Lower leg skin (tissue), 4 donors: Measurements from ENCODE around the gene MAP6D1. TPM values are rescaled to one million over a fixed set of nuclear protein-coding genes. Genes with fewer than 3 reads are reported as not detected.

Experiments
- DNase-seq, 2 donors: peaks; one replicate each; pipeline ENCODE4 v3.0.0-alpha.2; 2019; ENCODE audit warnings: low spot score in 2 of 2
- H3K4me3 ChIP-seq: fragments of 200-600 bp; sonication (generic); 2 replicates; pipeline ENCODE4 v1.5.1; 2017; ENCODE audit warnings: mild to moderate bottlenecking, low read depth; ENCODE audit not compliant: poor library complexity, severe bottlenecking
- CTCF ChIP-seq, 3 donors: fragments of 450-650 bp; IDR thresholded peaks; one replicate each; pipeline ENCODE4 v1.5.1; 2016; ENCODE audit warnings: antibody characterized with exemption in 3 of 3, mild to moderate bottlenecking in 3 of 3, moderate library complexity in 2 of 3
- POLR2A ChIP-seq, 2 donors: fragments of 450-650 bp; IDR thresholded peaks; one replicate each; pipeline ENCODE4 v1.6.1; 2016 to 2017; ENCODE audit warnings: antibody characterized with exemption in 2 of 2, mild to moderate bottlenecking in 1 of 2, moderate library complexity in 1 of 2
- WGBS, 2 donors: methylation state at CpG; one replicate each; pipeline ENCODE4 v1.1.5; 2018; 5-methylcytosine and 5-hydroxymethylcytosine counted together
- intact Hi-C: fragments of 100-400 bp; cut with DNase I; formaldehyde crosslinking; loops from one replicate; pipeline ENCODE4 v1.15.0; 2023; ENCODE audit warnings: low total_unique reads
- total RNA-seq, 4 donors: library from RNA; depleted of rRNA; stranded (reverse); fragments of >200 nt; gene quantifications; one replicate each; pipeline ENCODE4 v1.1.0, GENCODE V29; 2016

The MAP6D1 gene
- total RNA-seq, 4 donors from 2014 or later, result 2.6 to 19.2 (median 11.7) TPM

- TF ChIP-seq CTCF (IDR thresholded peaks at IDR 0.05) (no peak), POLR2A (IDR thresholded peaks at IDR 0.05) (no peak)
- 96% methylated on average over 4 of the region's 4 CpGs for WGBS, 2 donors
- H3K4me3 ChIP-seq, result no peak overlapping the region
- intact Hi-C loops, result no loop called here
- DNase-seq, result no peak
Observed at GRCh38 chr3:183839751-183840150, 14.4 kb upstream of the MAP6D1 start.

- WGBS, 2 donors, result 98 to 100% methylated on average over 3 of the region's 3 CpGs
- H3K4me3 ChIP-seq, result no peak overlapping the region
- no peak for DNase-seq
- intact Hi-C loops, result no loop called here
- no peak for TF ChIP-seq CTCF (IDR thresholded peaks at IDR 0.05)
- no peak for TF ChIP-seq POLR2A (IDR thresholded peaks at IDR 0.05)
Observed at GRCh38 chr3:183837894-183838293, 12.5 kb upstream of the MAP6D1 start.

- TF ChIP-seq POLR2A (IDR thresholded peaks at IDR 0.05), result no peak
- TF ChIP-seq CTCF (IDR thresholded peaks at IDR 0.05), result no peak
- no peak for DNase-seq
- H3K4me3 ChIP-seq, result no peak overlapping the region
- WGBS, 2 donors, result 93 to 95% methylated on average over 9 of the region's 9 CpGs
- intact Hi-C loops, result no loop called here
Observed at GRCh38 chr3:183837390-183837789, 12.0 kb upstream of the MAP6D1 start.

GRCh38 chr3:183833516-183833915, 8.1 kb upstream of the MAP6D1 start:
- TF ChIP-seq POLR2A (IDR thresholded peaks at IDR 0.05) (no peak), CTCF (IDR thresholded peaks at IDR 0.05) (no peak)
- no peak overlapping the region for H3K4me3 ChIP-seq
- DNase-seq, result no peak
- intact Hi-C loops, result no loop called here
- 87 to 88% methylated on average over 6 of the region's 6 CpGs for WGBS, 2 donors

GRCh38 chr3:183830187-183830586, 4.8 kb upstream of the MAP6D1 start:
- intact Hi-C loops, result no loop called here
- no peak overlapping the region for H3K4me3 ChIP-seq
- TF ChIP-seq CTCF (IDR thresholded peaks at IDR 0.05), result no peak
- TF ChIP-seq POLR2A (IDR thresholded peaks at IDR 0.05), result no peak
- DNase-seq, result no peak
- 94 to 95% methylated on average over 9 of the region's 9 CpGs for WGBS, 2 donors

GRCh38 chr3:183829466-183829865, 4.1 kb upstream of the MAP6D1 start:
- no peak overlapping the region for H3K4me3 ChIP-seq
- no peak for DNase-seq
- TF ChIP-seq CTCF (IDR thresholded peaks at IDR 0.05) (no peak), POLR2A (IDR thresholded peaks at IDR 0.05) (no peak)
- intact Hi-C loops, result no loop called here
- 93% methylated on average over 9 of the region's 9 CpGs for WGBS, 2 donors
